GM19239 (cell line): ENCODE measurements around the gene DSCAM.

Experiments used
- DNase-seq: peaks from one replicate; pipeline ENCODE4 v3.0.0; 2011; ENCODE audit warnings: low spot score; ENCODE audit not compliant: insufficient read length
- FAIRE-seq: peaks from 2 replicates; lab custom pipeline; 2011; peaks lifted over from hg19 to GRCh38; lab: Jason Lieb, UNC

Gene DSCAM

GRCh38 chr21:40623528-40623927, 223.4 kb downstream of the DSCAM start:
- no peak for DNase-seq
- no peak for FAIRE-seq

- FAIRE-seq (no peak), DNase-seq (no peak)
Measured at GRCh38 chr21:40622531-40622930, 224.4 kb downstream of the DSCAM start.

- FAIRE-seq: no peak
- DNase-seq: no peak
Measured at GRCh38 chr21:40620386-40621145, 226.4 kb downstream of the DSCAM start.

- FAIRE-seq (no peak), DNase-seq (no peak)
Measured at GRCh38 chr21:40618191-40618973, 228.6 kb downstream of the DSCAM start.

DNA sequence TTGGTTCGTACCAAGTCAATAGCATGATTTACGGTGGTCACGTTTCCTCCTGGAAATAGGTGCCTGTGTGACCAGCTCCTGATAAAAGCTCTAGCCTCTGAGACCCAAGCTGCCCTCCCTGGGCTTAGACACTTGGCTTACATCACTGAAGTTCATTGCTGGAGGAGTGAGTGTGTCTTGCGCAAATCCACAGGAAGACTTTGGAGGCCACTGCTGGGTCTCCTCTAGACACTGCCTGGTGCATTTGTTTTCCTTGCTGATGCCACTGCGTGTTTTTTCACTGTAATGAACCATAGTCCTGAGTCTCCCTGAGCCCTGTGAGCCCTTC, 230.6 kb downstream of the DSCAM start:
- DNase-seq: no peak
- no peak for FAIRE-seq

DNA sequence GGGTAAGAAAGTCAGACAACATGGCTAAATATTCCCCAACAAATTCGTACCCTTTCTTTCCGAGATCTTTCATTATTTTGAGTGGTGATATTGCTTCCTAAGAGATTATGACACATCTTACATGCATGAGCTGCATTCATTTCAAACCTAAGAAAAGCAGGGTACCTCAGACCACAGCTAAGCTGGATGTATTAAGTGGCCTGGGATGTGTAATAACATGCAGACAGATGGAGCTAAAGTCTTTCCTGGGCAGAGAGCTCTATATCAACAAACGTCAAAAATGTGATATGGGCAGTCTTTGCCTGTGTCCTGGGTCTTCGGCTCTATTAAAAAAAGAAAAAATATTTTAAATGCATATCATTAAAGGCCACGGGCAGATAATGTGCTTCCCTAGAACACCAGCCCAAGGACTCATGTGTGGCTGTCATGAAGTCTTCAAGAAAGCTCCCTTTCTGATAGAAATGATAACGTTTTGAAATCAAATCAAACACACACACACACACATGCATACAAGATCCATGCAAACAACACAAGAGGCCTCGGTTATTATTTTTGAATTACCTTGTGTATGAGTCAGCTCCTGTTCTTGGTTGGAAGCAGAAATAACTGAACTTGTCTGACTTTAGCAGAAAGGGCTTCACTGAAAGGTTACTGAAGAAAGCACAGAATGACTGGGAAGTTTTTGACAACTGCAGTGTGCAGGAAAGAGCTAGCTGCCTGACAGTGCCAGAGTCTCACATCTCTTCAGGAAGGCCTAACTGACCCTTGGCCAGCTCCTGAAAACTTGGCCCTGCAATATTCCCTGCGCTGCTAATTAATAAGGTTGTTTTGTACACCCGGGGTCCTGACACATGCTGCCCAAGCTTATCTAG, 231.2 kb downstream of the DSCAM start:
- DNase-seq (no peak), FAIRE-seq (no peak)

DNA sequence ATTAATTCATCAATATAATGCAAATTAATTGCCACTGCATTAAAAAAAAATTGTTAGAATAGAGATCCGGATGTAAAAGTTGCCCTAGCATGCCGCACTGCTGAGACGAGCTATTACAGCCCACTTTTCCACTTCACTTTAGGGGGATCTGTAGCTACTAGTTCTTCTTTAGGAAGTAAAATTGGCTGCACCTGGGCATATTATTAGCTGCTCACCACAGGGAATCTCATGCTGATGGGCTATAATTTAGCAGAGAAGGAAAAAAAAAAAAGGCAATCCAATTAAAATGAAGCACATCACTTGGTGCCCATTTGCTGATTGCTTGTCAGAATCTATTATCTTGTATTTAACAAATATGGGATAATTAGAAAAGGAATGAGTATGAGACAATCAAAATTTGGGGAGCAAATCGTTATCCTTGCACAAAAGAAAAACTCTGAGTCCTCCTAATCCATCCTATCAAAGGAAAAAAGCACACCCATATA, 233.4 kb downstream of the DSCAM start:
- FAIRE-seq (no peak), DNase-seq (no peak)

DNA sequence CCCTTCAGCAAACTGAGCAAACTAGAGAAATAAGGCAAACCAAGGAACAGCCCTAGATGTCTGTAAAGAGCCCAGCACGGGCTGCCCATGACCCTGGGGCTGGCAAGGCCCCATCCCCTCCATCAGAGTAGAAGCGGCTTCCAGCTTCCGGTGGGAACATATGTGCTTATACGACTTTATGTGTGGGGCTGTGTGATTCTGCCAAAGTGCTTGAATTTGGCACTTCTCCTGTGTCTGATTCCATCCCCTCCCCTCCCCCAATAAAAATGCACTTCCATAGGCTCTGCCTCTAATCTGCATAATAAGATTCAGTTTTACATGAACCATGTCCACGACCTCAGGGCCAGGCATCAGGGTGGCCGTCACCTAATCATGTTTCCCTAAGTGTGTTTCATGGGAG, 236.6 kb downstream of the DSCAM start:
- FAIRE-seq (no peak), DNase-seq (no peak)

- FAIRE-seq (no peak), DNase-seq (no peak)
Measured at GRCh38 chr21:40606341-40606740, 240.6 kb downstream of the DSCAM start.

DNA sequence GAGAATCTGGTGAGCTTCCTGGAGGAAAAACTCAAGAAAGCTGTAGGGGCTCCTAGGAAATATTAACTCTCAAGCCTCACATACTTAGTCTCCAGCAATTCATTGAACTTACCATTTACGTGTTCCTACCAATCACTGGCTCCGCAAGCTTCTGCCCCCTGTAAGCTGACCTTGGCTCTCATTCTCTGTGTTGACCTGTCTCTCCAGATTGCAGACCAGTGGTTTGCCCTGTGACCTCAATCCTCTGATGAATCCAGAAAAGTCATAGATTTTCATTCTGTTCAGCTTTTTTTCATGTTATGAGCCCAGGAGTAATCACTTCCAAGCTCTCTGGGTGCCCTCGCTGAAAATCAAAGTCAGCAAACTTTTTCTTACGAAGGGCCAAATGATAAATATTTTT, 241.9 kb downstream of the DSCAM start:
- FAIRE-seq (no peak), DNase-seq (no peak)

GRCh38 chr21:40603774-40604173, 243.2 kb downstream of the DSCAM start:
- DNase-seq: no peak
- no peak for FAIRE-seq

GRCh38 chr21:40602080-40602479, 244.9 kb downstream of the DSCAM start:
- DNase-seq: no peak
- FAIRE-seq: no peak

DNA sequence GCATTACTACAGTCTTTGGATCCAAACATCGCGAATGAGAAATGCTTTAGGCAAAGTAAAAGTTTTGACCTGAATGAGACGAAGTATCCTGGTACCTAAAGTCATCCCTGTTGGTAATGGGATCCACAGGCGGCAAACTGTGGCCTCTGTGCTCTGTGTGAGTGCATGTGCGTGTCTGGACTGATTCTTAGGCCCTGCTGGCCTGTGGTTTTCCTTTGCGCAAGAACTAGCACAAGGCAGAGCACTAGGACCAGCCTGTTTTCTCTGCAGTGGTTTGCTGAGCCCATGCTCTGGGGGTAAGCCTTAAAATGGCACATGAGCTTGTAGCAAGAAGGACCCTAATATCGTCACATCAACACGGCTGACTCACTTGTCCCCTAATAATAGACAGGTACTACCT, 251.2 kb downstream of the DSCAM start:
- no peak for DNase-seq

GRCh38 chr21:40587736-40588346, 259.1 kb downstream of the DSCAM start:
- DNase-seq (no peak), FAIRE-seq (no peak)

More for the DNA sequence above, 251.2 kb downstream of the DSCAM start:
- FAIRE-seq: no peak

DNA sequence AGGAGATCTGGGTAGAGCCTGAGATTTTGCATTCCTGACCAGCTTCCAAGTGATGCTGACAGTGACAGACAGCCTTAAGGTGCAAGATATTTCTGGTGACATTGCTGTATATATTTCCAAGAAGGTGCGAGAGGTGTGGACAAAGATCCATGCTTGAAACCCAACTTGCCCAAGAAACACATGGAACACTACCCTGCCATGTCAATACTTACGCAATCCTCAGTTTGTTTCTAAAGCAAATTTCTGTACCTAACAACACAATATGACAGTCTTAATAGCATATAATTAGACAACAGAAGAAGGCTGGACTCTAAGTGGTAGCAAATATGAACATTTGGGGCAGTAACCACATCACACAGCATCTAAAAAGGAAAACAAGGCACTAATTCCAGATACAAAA, 260.4 kb downstream of the DSCAM start:
- FAIRE-seq (no peak), DNase-seq (no peak)

- DNase-seq: no peak
- FAIRE-seq: no peak
Measured at GRCh38 chr21:40577285-40578043, 269.5 kb downstream of the DSCAM start.

DNA sequence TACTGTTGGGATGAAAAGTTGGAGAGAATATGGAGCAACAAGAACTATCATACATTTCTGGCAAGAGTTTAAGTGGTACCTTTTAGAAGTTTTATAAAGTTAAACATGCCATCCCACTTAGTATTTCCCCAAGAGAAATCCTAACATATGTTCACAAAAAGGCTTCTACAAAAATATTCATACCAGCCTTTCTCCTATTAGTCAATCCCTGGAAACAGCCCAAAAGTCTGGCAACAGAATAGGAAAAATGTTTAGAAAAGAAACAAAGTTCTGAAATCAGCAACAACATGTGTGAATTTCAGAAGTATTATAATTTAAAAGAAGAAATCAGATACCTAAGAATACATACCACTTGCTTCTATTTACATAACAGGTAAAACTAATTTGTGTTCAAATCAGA, 271.0 kb downstream of the DSCAM start:
- no peak for DNase-seq
- FAIRE-seq: no peak

DNA sequence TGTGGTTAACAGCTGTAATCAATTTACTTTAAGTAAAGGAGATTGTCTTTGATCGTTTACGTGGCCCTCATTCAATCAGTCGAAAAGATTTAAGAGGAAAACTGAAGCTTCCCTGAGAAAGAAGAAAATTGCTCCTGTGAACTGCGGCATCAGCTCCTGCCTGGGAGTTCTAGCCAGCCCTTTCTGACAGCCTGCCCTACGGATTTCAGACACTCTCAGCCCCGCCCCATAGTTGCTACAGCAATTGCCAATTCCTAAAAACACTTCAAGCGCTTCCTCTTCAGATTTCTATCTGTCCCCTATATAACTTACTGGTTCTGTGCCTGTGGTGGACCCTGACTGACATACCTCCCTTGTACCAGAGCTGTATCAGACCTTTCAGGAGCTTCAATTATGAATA, 277.6 kb downstream of the DSCAM start:
- no peak for DNase-seq
- FAIRE-seq: no peak

DNA sequence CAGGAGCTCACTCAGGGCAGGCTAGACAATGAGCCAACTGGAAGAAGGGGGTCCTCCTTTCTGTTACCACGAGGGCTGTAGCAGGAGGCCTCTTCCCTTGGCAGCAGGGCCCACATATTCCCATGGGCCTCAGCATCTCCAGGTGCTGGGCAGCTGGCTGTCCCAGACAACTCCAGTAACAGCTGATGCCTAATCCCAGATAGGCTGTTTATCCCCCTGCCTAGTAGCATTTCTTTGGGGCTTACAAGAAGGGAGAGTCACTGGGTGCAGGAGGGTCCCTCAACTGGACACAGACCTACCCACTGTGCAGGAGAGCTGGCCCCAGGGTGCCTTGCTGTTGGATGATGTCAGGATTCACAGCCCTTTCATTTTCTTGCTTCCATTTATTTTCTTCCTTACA, 278.2 kb downstream of the DSCAM start:
- FAIRE-seq (no peak), DNase-seq (no peak)

- FAIRE-seq: no peak
- DNase-seq: no peak
Measured at GRCh38 chr21:40567501-40567900, 279.5 kb downstream of the DSCAM start.
